ENCODE results near the gene DSCAML1. TPM values are rescaled to one million over a fixed set of nuclear protein-coding genes. Genes with fewer than 3 reads are reported as not detected.
A peak's percentile ranks its signal among the peaks of the same experiment; 100 is the strongest.

DSCAML1 gene
- total RNA-seq, 1 experiment from 2014 or later: not detected

GRCh38 chr11:117633186-117633754, 163.7 kb downstream of the DSCAML1 start:
- in situ Hi-C loops (cut with HindIII; ENCODE audit: low sequenced_read_pairs): no loop called here
- no peak for DNase-seq (ENCODE audit: low spot score)

GRCh38 chr11:117632306-117632705, 164.7 kb downstream of the DSCAML1 start:
- in situ Hi-C loops (cut with HindIII; ENCODE audit: low sequenced_read_pairs): no loop called here
- no peak for DNase-seq (ENCODE audit: low spot score)

GRCh38 chr11:117631336-117632140, 165.5 kb downstream of the DSCAML1 start:
- in situ Hi-C loops (cut with HindIII; ENCODE audit: low sequenced_read_pairs): no loop called here
- no peak for DNase-seq (ENCODE audit: low spot score)

GRCh38 chr11:117629891-117630538, 167.0 kb downstream of the DSCAML1 start:
- in situ Hi-C loops (cut with HindIII; ENCODE audit: low sequenced_read_pairs): no loop called here
- no peak for DNase-seq (ENCODE audit: low spot score)

- DNase-seq (ENCODE audit: low spot score): no peak
- in situ Hi-C loops (cut with HindIII; ENCODE audit: low sequenced_read_pairs): no loop called here
Measured at GRCh38 chr11:117629146-117629545, 167.9 kb downstream of the DSCAML1 start.

- in situ Hi-C loops (cut with HindIII; ENCODE audit: low sequenced_read_pairs): no loop called here
Measured at GRCh38 chr11:117627259-117627658, 169.8 kb downstream of the DSCAML1 start.

GRCh38 chr11:117626576-117626975, 170.4 kb downstream of the DSCAML1 start:
- DNase-seq (ENCODE audit: low spot score): no peak
- in situ Hi-C loops (cut with HindIII; ENCODE audit: low sequenced_read_pairs): no loop called here

More at GRCh38 chr11:117627259-117627658, 169.8 kb downstream of the DSCAML1 start:
- no peak for DNase-seq (ENCODE audit: low spot score)

GRCh38 chr11:117625237-117625636, 171.8 kb downstream of the DSCAML1 start:
- no peak for DNase-seq (ENCODE audit: low spot score)
- in situ Hi-C loops (cut with HindIII; ENCODE audit: low sequenced_read_pairs): no loop called here

GRCh38 chr11:117623831-117624271, 173.2 kb downstream of the DSCAML1 start:
- no peak for DNase-seq (ENCODE audit: low spot score)
- in situ Hi-C loops (cut with HindIII; ENCODE audit: low sequenced_read_pairs): no loop called here

GRCh38 chr11:117621226-117621625, 175.8 kb downstream of the DSCAML1 start:
- no peak for DNase-seq (ENCODE audit: low spot score)
- in situ Hi-C loops (cut with HindIII; ENCODE audit: low sequenced_read_pairs): no loop called here

GRCh38 chr11:117620659-117621058, 176.4 kb downstream of the DSCAML1 start:
- in situ Hi-C loops (cut with HindIII; ENCODE audit: low sequenced_read_pairs): no loop called here

GRCh38 chr11:117620086-117620485, 176.9 kb downstream of the DSCAML1 start:
- DNase-seq (ENCODE audit: low spot score): peak; percentile 90
- in situ Hi-C loops (cut with HindIII; ENCODE audit: low sequenced_read_pairs): no loop called here

More at GRCh38 chr11:117620659-117621058, 176.4 kb downstream of the DSCAML1 start:
- DNase-seq (ENCODE audit: low spot score): no peak

GRCh38 chr11:117619661-117620060, 177.4 kb downstream of the DSCAML1 start:
- peak; percentile 19 for DNase-seq (ENCODE audit: low spot score)
- in situ Hi-C loops (cut with HindIII; ENCODE audit: low sequenced_read_pairs): no loop called here

GRCh38 chr11:117618982-117619355, 178.0 kb downstream of the DSCAML1 start:
- peak; percentile 97 for DNase-seq (ENCODE audit: low spot score)
- in situ Hi-C loops (cut with HindIII; ENCODE audit: low sequenced_read_pairs): no loop called here

GRCh38 chr11:117618302-117618981, 178.6 kb downstream of the DSCAML1 start:
- in situ Hi-C loops (cut with HindIII; ENCODE audit: low sequenced_read_pairs): no loop called here
- DNase-seq (ENCODE audit: low spot score): no peak

GRCh38 chr11:117616979-117617378, 180.0 kb downstream of the DSCAML1 start:
- DNase-seq (ENCODE audit: low spot score): no peak
- in situ Hi-C loops (cut with HindIII; ENCODE audit: low sequenced_read_pairs): no loop called here

- DNase-seq (ENCODE audit: low spot score): no peak
- in situ Hi-C loops (cut with HindIII; ENCODE audit: low sequenced_read_pairs): no loop called here
Measured at GRCh38 chr11:117614728-117615127, 182.3 kb downstream of the DSCAML1 start.

GRCh38 chr11:117613521-117613920, 183.5 kb downstream of the DSCAML1 start:
- no peak for DNase-seq (ENCODE audit: low spot score)
- in situ Hi-C loops (cut with HindIII; ENCODE audit: low sequenced_read_pairs): no loop called here

GRCh38 chr11:117612177-117612576, 184.8 kb downstream of the DSCAML1 start:
- DNase-seq (ENCODE audit: low spot score): no peak
- in situ Hi-C loops (cut with HindIII; ENCODE audit: low sequenced_read_pairs): no loop called here

GRCh38 chr11:117610901-117611300, 186.1 kb downstream of the DSCAML1 start:
- DNase-seq (ENCODE audit: low spot score): no peak
- in situ Hi-C loops (cut with HindIII; ENCODE audit: low sequenced_read_pairs): no loop called here
